Suprapubic skin (tissue), 4 donors: ENCODE data around the gene MS4A15. TPM values are rescaled to one million over a fixed set of nuclear protein-coding genes. Genes with fewer than 3 reads are reported as not detected.

Experiments
- DNase-seq, 2 donors: peaks; one replicate each; pipeline ENCODE4 v3.0.0-alpha.2; 2019; ENCODE audit warnings: low spot score in 2 of 2
- H3K27ac ChIP-seq: fragments of 200-600 bp; sonication (generic); one replicate; pipeline ENCODE4 v1.5.1; 2019
- H3K27me3 ChIP-seq: fragments of 200-600 bp; sonication (generic); one replicate; pipeline ENCODE4 v1.5.1; 2019
- H3K36me3 ChIP-seq: fragments of 200-600 bp; sonication (generic); one replicate; pipeline ENCODE4 v1.5.1; 2019
- H3K4me1 ChIP-seq: fragments of 200-600 bp; sonication (generic); one replicate; pipeline ENCODE4 v1.5.1; 2019
- H3K4me3 ChIP-seq: fragments of 200-600 bp; sonication (generic); one replicate; pipeline ENCODE4 v1.5.1; 2019; ENCODE audit warnings: mild to moderate bottlenecking
- H3K9me3 ChIP-seq: fragments of 200-600 bp; sonication (generic); one replicate; pipeline ENCODE4 v1.5.1; 2019
- CTCF ChIP-seq, 2 donors: fragments of 200-600 bp in 1 of 2; fragments of 450-650 bp in 1 of 2; sonication (generic) in 1 of 2; IDR thresholded peaks; one replicate each; pipeline ENCODE4 v1.5.1; 2016 to 2019; ENCODE audit warnings: antibody characterized with exemption in 2 of 2, mild to moderate bottlenecking in 1 of 2, moderate library complexity in 1 of 2
- EP300 ChIP-seq: sonication (generic); formaldehyde crosslinking; IDR thresholded peaks from one replicate; pipeline ENCODE4 v1.6.1; 2017; ENCODE audit warnings: antibody characterized with exemption
- POLR2A ChIP-seq, 2 donors: fragments of 450-650 bp; IDR thresholded peaks; one replicate each; pipeline ENCODE4 v1.6.1; 2017; ENCODE audit warnings: antibody characterized with exemption in 2 of 2, mild to moderate bottlenecking in 2 of 2, moderate library complexity in 2 of 2
- POLR2AphosphoS5 ChIP-seq, 3 donors: sonication (generic); formaldehyde crosslinking; IDR thresholded peaks; one replicate each; pipeline ENCODE4 v1.6.1; 2017; ENCODE audit warnings: antibody characterized with exemption in 3 of 3
- WGBS: methylation state at CpG from one replicate; pipeline ENCODE4 v1.1.5; 2018; 5-methylcytosine and 5-hydroxymethylcytosine counted together
- total RNA-seq, 4 donors: library from RNA; depleted of rRNA; stranded (reverse); fragments of >200 nt; gene quantifications; one replicate each; pipeline ENCODE4 v1.1.0, GENCODE V29; 2016

MS4A15 gene
- total RNA-seq, 4 donors from 2014 or later = not detected

DNA sequence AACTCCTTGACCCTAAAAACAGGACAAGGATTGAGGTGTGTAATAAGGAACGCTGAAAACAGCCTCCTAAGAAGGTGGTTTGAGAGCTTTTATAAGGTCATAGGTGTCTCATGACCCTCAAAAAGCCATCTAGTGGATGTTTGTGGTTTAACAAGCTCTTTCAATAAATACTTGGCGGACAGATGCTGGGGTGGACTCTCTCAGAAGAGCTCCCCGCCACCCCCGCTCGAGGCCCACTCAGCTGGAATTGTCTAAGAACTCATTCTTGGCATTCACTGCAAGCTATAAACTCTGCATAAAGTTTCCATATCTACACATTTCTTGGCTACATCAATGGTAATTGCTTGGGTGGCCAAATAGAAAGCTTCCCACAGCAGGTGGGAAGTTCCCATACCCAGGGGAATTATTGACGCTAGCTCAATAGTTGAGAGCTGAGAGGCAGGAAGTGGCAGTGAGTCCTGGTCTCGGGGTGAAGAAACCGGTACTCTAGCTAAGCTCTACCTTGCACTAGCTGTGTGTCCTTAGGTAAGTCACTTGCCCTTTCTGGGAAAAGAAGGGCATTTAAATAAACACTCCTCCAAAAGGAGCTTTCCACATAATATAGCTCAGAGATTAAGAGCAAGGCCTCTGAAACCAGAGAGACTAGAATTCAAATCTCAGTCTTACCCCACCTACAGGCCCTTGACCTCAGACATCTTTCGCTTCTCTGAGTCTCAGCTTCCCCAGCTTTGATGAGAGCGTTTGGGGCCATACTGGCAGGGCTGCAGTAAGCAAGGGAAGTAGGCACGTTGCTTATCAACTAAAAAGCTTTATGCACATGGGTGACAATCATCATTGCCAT, 6.4 kb downstream of the MS4A15 start:
- Histone ChIP-seq H3K36me3 (no peaks in the 10 kb centered on the region), H3K4me3 (no peak overlapping the region), H3K27me3 (peaks cover 29% of the 10 kb centered on the region), H3K4me1 (no peaks in the 10 kb centered on the region), H3K27ac (no peak overlapping the region), H3K9me3 (no peaks in the 10 kb centered on the region)
- 78% methylated on average over 11 of the region's 11 CpGs for WGBS
- peak in 1 of 2 donors; percentile 16 for DNase-seq
- TF ChIP-seq CTCF (IDR thresholded peaks at IDR 0.05) (no peak), POLR2A (IDR thresholded peaks at IDR 0.05) (no peak), EP300 (no peak), POLR2AphosphoS5 (IDR thresholded peaks at IDR 0.05) (no peak)

DNA sequence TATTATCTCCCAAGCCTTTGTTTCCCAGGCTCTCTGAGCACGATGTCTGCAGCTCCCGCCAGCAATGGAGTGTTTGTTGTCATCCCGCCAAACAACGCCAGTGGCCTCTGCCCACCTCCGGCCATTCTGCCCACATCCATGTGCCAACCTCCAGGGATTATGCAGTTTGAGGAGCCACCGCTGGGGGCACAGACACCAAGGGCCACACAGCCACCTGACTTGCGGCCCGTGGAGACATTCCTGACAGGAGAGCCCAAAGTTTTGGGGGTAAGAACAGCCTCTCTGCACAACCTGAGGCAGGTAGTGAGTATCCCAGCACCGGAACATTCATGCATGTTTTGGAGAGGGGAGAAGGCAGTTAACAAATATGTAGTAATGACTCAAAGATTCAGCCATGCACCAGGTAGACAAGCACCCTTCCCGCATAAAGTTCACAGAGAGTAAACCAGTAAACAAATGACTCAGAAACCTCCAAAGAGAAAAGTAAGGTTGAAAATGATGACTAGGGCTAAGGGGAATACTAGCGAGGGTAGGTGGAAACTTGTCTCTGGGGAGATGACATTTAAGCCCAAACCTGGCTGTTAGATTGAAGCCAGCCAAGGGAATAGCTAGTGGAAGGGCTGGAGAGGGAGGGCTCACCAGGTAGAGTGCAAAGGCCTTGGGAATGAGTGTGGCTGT, 7.2 kb downstream of the MS4A15 start:
- Histone ChIP-seq H3K36me3 (no peaks in the 10 kb centered on the region), H3K27me3 (peaks cover 29% of the 10 kb centered on the region), H3K4me3 (no peak overlapping the region), H3K9me3 (no peaks in the 10 kb centered on the region), H3K27ac (no peak overlapping the region), H3K4me1 (no peaks in the 10 kb centered on the region)
- 90% methylated on average over 11 of the region's 11 CpGs for WGBS
- TF ChIP-seq CTCF (IDR thresholded peaks at IDR 0.05) (no peak), EP300 (no peak), POLR2AphosphoS5 (IDR thresholded peaks at IDR 0.05) (no peak), POLR2A (IDR thresholded peaks at IDR 0.05) (no peak)
- peak in 1 of 2 donors; percentile 55 for DNase-seq

GRCh38 chr11:60764879-60765278, 8.2 kb downstream of the MS4A15 start:
- no peaks in the 10 kb centered on the region for H3K36me3 ChIP-seq
- no peak overlapping the region for H3K27ac ChIP-seq
- DNase-seq = peak in 1 of 2 donors; percentile 2
- 24% methylated on average over 1 of the region's 1 CpG for WGBS
- no peaks in the 10 kb centered on the region for H3K4me1 ChIP-seq
- H3K9me3 ChIP-seq = no peaks in the 10 kb centered on the region
- H3K27me3 ChIP-seq = peaks cover 29% of the 10 kb centered on the region
- TF ChIP-seq POLR2AphosphoS5 (IDR thresholded peaks at IDR 0.05) (no peak), POLR2A (IDR thresholded peaks at IDR 0.05) (no peak), EP300 (no peak), CTCF (IDR thresholded peaks at IDR 0.05) (no peak)
- no peak overlapping the region for H3K4me3 ChIP-seq

DNA sequence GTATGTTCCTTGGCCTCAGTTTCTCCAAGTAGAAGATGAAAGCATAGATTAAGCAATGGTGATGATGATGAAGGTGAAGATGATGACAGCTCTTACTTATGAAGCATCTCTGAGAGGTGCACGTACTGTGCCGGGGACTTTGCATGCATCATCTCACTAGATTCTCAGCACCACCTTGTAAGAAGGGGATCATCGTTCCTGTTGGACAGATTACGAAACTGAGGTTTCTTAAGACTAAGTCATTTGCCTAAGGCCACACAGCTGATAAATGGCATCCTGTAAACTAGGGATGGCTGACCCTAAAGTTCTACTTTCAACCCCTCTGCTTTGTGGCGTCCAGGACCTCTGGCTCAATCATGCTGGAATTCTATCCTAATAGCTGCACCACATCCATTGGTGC, 8.7 kb downstream of the MS4A15 start:
- no peak overlapping the region for H3K4me3 ChIP-seq
- peaks cover 29% of the 10 kb centered on the region for H3K27me3 ChIP-seq
- no peaks in the 10 kb centered on the region for H3K4me1 ChIP-seq
- peak in 1 of 2 donors; percentile 16 for DNase-seq
- TF ChIP-seq EP300 = no peak
- no peak for TF ChIP-seq POLR2A (IDR thresholded peaks at IDR 0.05)
- TF ChIP-seq POLR2AphosphoS5 (IDR thresholded peaks at IDR 0.05) = no peak
- TF ChIP-seq CTCF (IDR thresholded peaks at IDR 0.05) = no peak
- H3K36me3 ChIP-seq = no peaks in the 10 kb centered on the region
- 91% methylated on average over 5 of the region's 5 CpGs for WGBS
- H3K9me3 ChIP-seq = no peaks in the 10 kb centered on the region
- no peak overlapping the region for H3K27ac ChIP-seq

GRCh38 chr11:60766547-60766946, 9.9 kb downstream of the MS4A15 start:
- 76% methylated on average over 10 of the region's 10 CpGs for WGBS
- peaks cover 29% of the 10 kb centered on the region for H3K27me3 ChIP-seq

More at GRCh38 chr11:60766547-60766946, 9.9 kb downstream of the MS4A15 start:
- Histone ChIP-seq H3K27ac (no peak overlapping the region), H3K9me3 (no peaks in the 10 kb centered on the region), H3K4me3 (no peak overlapping the region), H3K36me3 (no peaks in the 10 kb centered on the region), H3K4me1 (no peaks in the 10 kb centered on the region)
- TF ChIP-seq POLR2A (IDR thresholded peaks at IDR 0.05) = no peak
- TF ChIP-seq CTCF (IDR thresholded peaks at IDR 0.05) = no peak
- TF ChIP-seq POLR2AphosphoS5 (IDR thresholded peaks at IDR 0.05) = no peak
- no peak for TF ChIP-seq EP300
- peak in 1 of 2 donors; percentile 9 for DNase-seq
